IMR-90 (cell line): Measurements from ENCODE around the gene KIF6. TPM values are rescaled to one million over a fixed set of nuclear protein-coding genes. Genes with fewer than 3 reads are reported as not detected.

Experiments
- ATAC-seq: fragments of 200-7000 bp; cut with Tn5 transposase; 2 replicates; pipeline ENCODE4 v1.9.1; 2020; ENCODE audit warnings: low read depth, mild to moderate bottlenecking, moderate library complexity
- BruUV-seq: library from RNA; stranded (reverse); fragments of 400-500 nt; replicated peaks from 2 replicates; lab custom pipeline; 2021; lab: Mats Ljungman, UMichigan
- CTCF ChIA-PET: fragments of 300-600 bp; formaldehyde crosslinking; extraction: SDS; loops from one replicate; lab custom pipeline; 2021; ENCODE audit warnings: antibody characterized with exemption; lab: Yijun Ruan, JAX
- POLR2A ChIA-PET: fragments of 300-600 bp; sonication (Branson Sonifier 250); formaldehyde crosslinking; loops from one replicate; lab custom pipeline; 2022; ENCODE audit warnings: antibody characterized with exemption; ENCODE audit not compliant: unreplicated experiment; lab: Charles Lee
- DNase-seq: peaks from one replicate; pipeline ENCODE4 v3.0.0; 2013
- H2AFZ ChIP-seq: replicated peaks from 2 replicates; pipeline ENCODE3; 2013; ENCODE audit warnings: low read length, mild to moderate bottlenecking; ENCODE audit not compliant: poor library complexity
- H2AK5ac ChIP-seq: 2 replicates; pipeline ENCODE4 v1.6.1; 2013; ENCODE audit warnings: low read depth, low read length, inconsistent platforms
- H2AK9ac ChIP-seq: replicated peaks from 2 replicates; pipeline ENCODE3; 2013; ENCODE audit warnings: mild to moderate bottlenecking, low read depth, low read length, moderate library complexity; ENCODE audit not compliant: poor library complexity
- H2BK120ac ChIP-seq: 2 replicates; pipeline ENCODE4 v1.6.1; 2013; ENCODE audit warnings: low read depth, low read length, inconsistent platforms
- H2BK15ac ChIP-seq: 3 replicates; pipeline ENCODE4 v1.6.1; 2013; ENCODE audit warnings: low read depth, low read length, inconsistent platforms
- H2BK20ac ChIP-seq: 2 replicates; pipeline ENCODE4 v1.6.1; 2013; ENCODE audit warnings: low read depth, mild to moderate bottlenecking, inconsistent platforms, low read length, moderate library complexity
- H2BK5ac ChIP-seq: 2 replicates; pipeline ENCODE4 v1.6.1; 2013; ENCODE audit warnings: mild to moderate bottlenecking, low read depth, low read length, inconsistent platforms; ENCODE audit not compliant: poor library complexity, severe bottlenecking
- H3K14ac ChIP-seq: replicated peaks from 2 replicates; pipeline ENCODE4 v1.6.1; 2013; ENCODE audit warnings: low read depth, low read length, inconsistent platforms
- H3K18ac ChIP-seq: 2 replicates; pipeline ENCODE4 v1.6.1; 2013; ENCODE audit warnings: low read depth, low read length, control low read depth
- H3K23ac ChIP-seq: 2 replicates; pipeline ENCODE4 v1.6.1; 2013; ENCODE audit warnings: low read depth, low read length, inconsistent platforms
- H3K27ac ChIP-seq: 2 replicates; pipeline ENCODE4 v1.5.1; 2013; ENCODE audit warnings: mild to moderate bottlenecking, control low read depth, low read length; ENCODE audit not compliant: insufficient read depth
- H3K27me3 ChIP-seq: 2 replicates; pipeline ENCODE4 v1.6.1; 2013; ENCODE audit warnings: low read length; ENCODE audit not compliant: control insufficient read depth, insufficient read depth
- H3K36me3 ChIP-seq: 2 replicates; pipeline ENCODE4 v1.6.1; 2013; ENCODE audit warnings: low read length, mixed read lengths; ENCODE audit not compliant: control insufficient read depth, insufficient read depth
- H3K4ac ChIP-seq: 2 replicates; pipeline ENCODE4 v1.6.1; 2013; ENCODE audit warnings: low read depth, low read length, inconsistent platforms
- H3K4me1 ChIP-seq: 2 replicates; pipeline ENCODE4 v1.6.1; 2013; ENCODE audit warnings: low read length, mixed read lengths; ENCODE audit not compliant: control insufficient read depth, insufficient read depth
- H3K4me2 ChIP-seq: 2 replicates; pipeline ENCODE4 v1.6.1; 2013; ENCODE audit warnings: low read depth, mild to moderate bottlenecking, control low read depth, low read length, moderate library complexity
- H3K4me3 ChIP-seq: 2 replicates; pipeline ENCODE4 v1.5.1; 2013; ENCODE audit warnings: low read depth, mild to moderate bottlenecking, control low read depth, low read length, moderate library complexity; ENCODE audit not compliant: insufficient read depth
- H3K56ac ChIP-seq: 2 replicates; pipeline ENCODE4 v1.6.1; 2013; ENCODE audit warnings: low read length, inconsistent platforms; ENCODE audit not compliant: insufficient read depth; ENCODE audit errors: extremely low read depth
- H3K79me1 ChIP-seq, 2 experiments: 2 replicates each; pipeline ENCODE4 v1.6.1; 2013; ENCODE audit warnings: low read length in 2 of 2, inconsistent platforms in 1 of 2, low read depth in 1 of 2
- H3K9ac ChIP-seq: 2 replicates; pipeline ENCODE4 v1.6.1; 2013; ENCODE audit warnings: low read depth, low read length, control low read depth
- H3K9me1 ChIP-seq: 2 replicates; pipeline ENCODE4 v1.6.1; 2013; ENCODE audit warnings: low read length, inconsistent platforms; ENCODE audit not compliant: insufficient read depth
- H3K9me3 ChIP-seq: 2 replicates; pipeline ENCODE4 v1.6.1; 2013; ENCODE audit warnings: low read length; ENCODE audit not compliant: control insufficient read depth, insufficient read depth
- H4K20me1 ChIP-seq: 2 replicates; pipeline ENCODE4 v1.6.1; 2013; ENCODE audit warnings: low read length, inconsistent platforms; ENCODE audit not compliant: insufficient read depth
- H4K5ac ChIP-seq: 2 replicates; pipeline ENCODE4 v1.6.1; 2013; ENCODE audit warnings: mild to moderate bottlenecking, low read depth, low read length, control low read depth
- H4K8ac ChIP-seq, 2 experiments: 2 replicates each; pipeline ENCODE4 v1.6.1; 2013; ENCODE audit warnings: low read depth in 2 of 2, low read length in 2 of 2, control low read depth in 1 of 2, inconsistent platforms in 1 of 2
- H4K91ac ChIP-seq: 2 replicates; pipeline ENCODE4 v1.6.1; 2013; ENCODE audit warnings: low read depth, low read length, inconsistent platforms; ENCODE audit not compliant: insufficient read depth
- BHLHE40 ChIP-seq: fragments of 150-350 bp; IDR thresholded peaks from 2 replicates; pipeline ENCODE4 v1.6.1; 2016; ENCODE audit warnings: mild to moderate bottlenecking, low read depth, low read length
- CEBPB ChIP-seq: IDR thresholded peaks from 2 replicates; pipeline ENCODE4 v1.6.1; 2012; ENCODE audit warnings: low read depth, low read length, improper control_type of control experiment
- CHD1 ChIP-seq: IDR thresholded peaks from 2 replicates; pipeline ENCODE4 v1.6.1; 2012; ENCODE audit warnings: low read depth, low read length, improper control_type of control experiment
- FOS ChIP-seq: fragments of 150-350 bp; IDR thresholded peaks from 2 replicates; pipeline ENCODE4 v1.6.1; 2016; ENCODE audit warnings: low read depth, low read length
- MAFK ChIP-seq: IDR thresholded peaks from 2 replicates; pipeline ENCODE4 v1.6.1; 2012; ENCODE audit warnings: low read depth, low read length, improper control_type of control experiment
- MAZ ChIP-seq: IDR thresholded peaks from 2 replicates; pipeline ENCODE4 v1.6.1; 2012; ENCODE audit warnings: low read depth, mild to moderate bottlenecking, low read length, improper control_type of control experiment, moderate library complexity, borderline replicate concordance
- MXI1 ChIP-seq: IDR thresholded peaks from 2 replicates; pipeline ENCODE4 v1.6.1; 2012; ENCODE audit warnings: low read depth, mild to moderate bottlenecking, low read length, moderate library complexity, borderline replicate concordance
- NFE2L2 ChIP-seq: fragments of 150-350 bp; IDR thresholded peaks from 2 replicates; pipeline ENCODE4 v1.6.1; 2016; ENCODE audit warnings: low read depth, mild to moderate bottlenecking, low read length
- POLR2A ChIP-seq: IDR thresholded peaks from 2 replicates; pipeline ENCODE4 v1.6.1; 2012; ENCODE audit warnings: mild to moderate bottlenecking, low read depth, low read length
- RAD21 ChIP-seq: IDR thresholded peaks from 2 replicates; pipeline ENCODE4 v1.6.1; 2012; ENCODE audit warnings: low read length, improper control_type of control experiment
- RCOR1 ChIP-seq: IDR thresholded peaks from 2 replicates; pipeline ENCODE4 v1.6.1; 2012; ENCODE audit warnings: mild to moderate bottlenecking, low read length, improper control_type of control experiment; ENCODE audit not compliant: insufficient replicate concordance
- RFX5 ChIP-seq: IDR thresholded peaks from 2 replicates; pipeline ENCODE4 v1.8.0; 2012; ENCODE audit warnings: low read depth, mild to moderate bottlenecking, low read length, moderate library complexity
- SMC3 ChIP-seq: fragments of 150-350 bp; IDR thresholded peaks from 2 replicates; pipeline ENCODE4 v1.6.1; 2016; ENCODE audit warnings: low read depth, mild to moderate bottlenecking, antibody characterized with exemption, low read length, moderate library complexity
- WGBS, 2 experiments: methylation state at CpG; one replicate each; pipeline versions ENCODE4 v1.1.5 to v1.1.7; 2013; ENCODE audit warnings: missing lambda C conversion rate in 2 of 2; ENCODE audit not compliant: insufficient read length in 1 of 2; ENCODE audit errors: extremely low coverage in 2 of 2; 5-methylcytosine and 5-hydroxymethylcytosine counted together
- dilution Hi-C: fragments of 300-500 bp; cut with HindIII; formaldehyde crosslinking; loops from one replicate; pipeline ENCODE4 v1.14.3; 2018; ENCODE audit warnings: low sequenced_read_pairs; ENCODE audit not compliant: unreplicated experiment
- in situ Hi-C: fragments of 300-500 bp; cut with MboI; formaldehyde crosslinking; loops from 3 replicates; pipeline ENCODE4 v1.14.3; 2019; ENCODE audit warnings: low sequenced_read_pairs, inconsistent platforms, mixed read lengths
- intact Hi-C: fragments of 100-400 bp; cut with micrococcal nuclease; formaldehyde crosslinking; loops from 2 replicates; pipeline ENCODE4 v1.10.0; 2022
- polyA plus RNA-seq, 3 experiments: library from polyadenylated mRNA; depleted of rRNA; stranded (reverse); fragments of >200 nt; gene quantifications; 2 replicates each; pipeline ENCODE4 v1.2.3, GENCODE V29; 2012; ENCODE audit warnings: low replicate concordance in 1 of 3
- total RNA-seq: library from RNA; depleted of rRNA; stranded (reverse); fragments of >200 nt; gene quantifications from 2 replicates; pipeline ENCODE4 v1.2.3, GENCODE V29; 2012
- TF ChIP-seq, protein P1 (sequence below): conservative IDR thresholded peaks from 2 replicates; pipeline ENCODE4 v1.5.1; 2012; ENCODE audit warnings: mild to moderate bottlenecking, low read depth, low read length, improper control_type of control experiment
- TF ChIP-seq, protein P2 (sequence below): fragments of 150-350 bp; IDR thresholded peaks from 2 replicates; pipeline ENCODE4 v1.6.1; 2017; ENCODE audit warnings: mild to moderate bottlenecking, antibody characterized with exemption, low read length, low read depth
- TF ChIP-seq, protein P3 (sequence below): fragments of 150-350 bp; IDR thresholded peaks from 2 replicates; pipeline ENCODE4 v1.6.1; 2016; ENCODE audit warnings: low read depth, mild to moderate bottlenecking, low read length, moderate library complexity, borderline replicate concordance

KIF6 gene
- total and polyA plus RNA-seq, 2 of the 4 experiments (the other 2 are of a cell fraction) = under 0.01 to 0.10 TPM

DNA sequence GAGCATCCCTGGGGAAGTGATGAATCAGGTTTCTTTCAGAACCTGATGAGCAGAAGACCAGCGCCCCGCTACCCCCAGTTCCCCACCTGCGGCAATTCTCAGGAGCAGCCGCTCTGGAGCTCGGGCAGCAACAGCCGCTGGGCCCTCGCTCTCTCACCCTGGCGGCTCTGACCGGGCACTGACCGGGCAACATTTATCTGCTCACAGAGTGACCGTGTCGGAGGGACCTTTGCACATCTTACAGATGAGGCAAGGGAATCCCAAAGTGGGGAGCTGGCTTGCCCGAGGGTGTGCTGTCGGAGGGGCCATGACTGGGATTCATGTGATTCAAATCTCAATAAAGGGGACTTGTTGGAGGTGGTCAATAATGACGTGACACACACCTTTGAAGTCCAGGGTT lies 376.5 kb downstream of the KIF6 start:
- H2BK15ac ChIP-seq = no peak overlapping the region
- H3K27ac ChIP-seq = no peak overlapping the region
- no peaks in the 10 kb centered on the region for H3K9me3 ChIP-seq
- no peak overlapping the region for H2AFZ ChIP-seq
- H3K9ac ChIP-seq = no peak overlapping the region
- no peak overlapping the region for H2BK20ac ChIP-seq
- ATAC-seq (no peak), DNase-seq (no peak)
- H3K9me1 ChIP-seq = no peaks in the 10 kb centered on the region
- H3K36me3 ChIP-seq = no peaks in the 10 kb centered on the region
- dilution Hi-C loops = no loop called here
- H3K4me2 ChIP-seq = no peak overlapping the region
- WGBS, 2 experiments = 90% methylated on average over 2 of the region's 15 CpGs; no CpG with 5 or more reads in 1 of the 2 experiments
- no peaks in the 10 kb centered on the region; the same call in 1 of the 2 replicates for H3K27me3 ChIP-seq
- no peak overlapping the region for H2AK9ac ChIP-seq
- no peak overlapping the region for H3K4me3 ChIP-seq
- no peaks in the 10 kb centered on the region for H4K20me1 ChIP-seq
- ChIA-PET POLR2A (no interaction called here), CTCF (no interaction called here)
- no peak overlapping the region for H2BK5ac ChIP-seq
- H3K79me1 ChIP-seq = no peaks in the 10 kb centered on the region
- TF ChIP-seq MAFK (no peak), CEBPB (no peak), MAZ (no peak), BHLHE40 (no peak), RFX5 (no peak), POLR2A (no peak), RAD21 (no peak), FOS (no peak), RCOR1 (no peak), CHD1 (no peak), MXI1 (no peak), SMC3 (no peak), NFE2L2 (no peak)
- TF ChIP-seq, protein P1, sequence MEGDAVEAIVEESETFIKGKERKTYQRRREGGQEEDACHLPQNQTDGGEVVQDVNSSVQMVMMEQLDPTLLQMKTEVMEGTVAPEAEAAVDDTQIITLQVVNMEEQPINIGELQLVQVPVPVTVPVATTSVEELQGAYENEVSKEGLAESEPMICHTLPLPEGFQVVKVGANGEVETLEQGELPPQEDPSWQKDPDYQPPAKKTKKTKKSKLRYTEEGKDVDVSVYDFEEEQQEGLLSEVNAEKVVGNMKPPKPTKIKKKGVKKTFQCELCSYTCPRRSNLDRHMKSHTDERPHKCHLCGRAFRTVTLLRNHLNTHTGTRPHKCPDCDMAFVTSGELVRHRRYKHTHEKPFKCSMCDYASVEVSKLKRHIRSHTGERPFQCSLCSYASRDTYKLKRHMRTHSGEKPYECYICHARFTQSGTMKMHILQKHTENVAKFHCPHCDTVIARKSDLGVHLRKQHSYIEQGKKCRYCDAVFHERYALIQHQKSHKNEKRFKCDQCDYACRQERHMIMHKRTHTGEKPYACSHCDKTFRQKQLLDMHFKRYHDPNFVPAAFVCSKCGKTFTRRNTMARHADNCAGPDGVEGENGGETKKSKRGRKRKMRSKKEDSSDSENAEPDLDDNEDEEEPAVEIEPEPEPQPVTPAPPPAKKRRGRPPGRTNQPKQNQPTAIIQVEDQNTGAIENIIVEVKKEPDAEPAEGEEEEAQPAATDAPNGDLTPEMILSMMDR = no peak
- TF ChIP-seq, protein P2, sequence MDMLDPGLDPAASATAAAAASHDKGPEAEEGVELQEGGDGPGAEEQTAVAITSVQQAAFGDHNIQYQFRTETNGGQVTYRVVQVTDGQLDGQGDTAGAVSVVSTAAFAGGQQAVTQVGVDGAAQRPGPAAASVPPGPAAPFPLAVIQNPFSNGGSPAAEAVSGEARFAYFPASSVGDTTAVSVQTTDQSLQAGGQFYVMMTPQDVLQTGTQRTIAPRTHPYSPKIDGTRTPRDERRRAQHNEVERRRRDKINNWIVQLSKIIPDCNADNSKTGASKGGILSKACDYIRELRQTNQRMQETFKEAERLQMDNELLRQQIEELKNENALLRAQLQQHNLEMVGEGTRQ = no peak
- TF ChIP-seq, protein P3, sequence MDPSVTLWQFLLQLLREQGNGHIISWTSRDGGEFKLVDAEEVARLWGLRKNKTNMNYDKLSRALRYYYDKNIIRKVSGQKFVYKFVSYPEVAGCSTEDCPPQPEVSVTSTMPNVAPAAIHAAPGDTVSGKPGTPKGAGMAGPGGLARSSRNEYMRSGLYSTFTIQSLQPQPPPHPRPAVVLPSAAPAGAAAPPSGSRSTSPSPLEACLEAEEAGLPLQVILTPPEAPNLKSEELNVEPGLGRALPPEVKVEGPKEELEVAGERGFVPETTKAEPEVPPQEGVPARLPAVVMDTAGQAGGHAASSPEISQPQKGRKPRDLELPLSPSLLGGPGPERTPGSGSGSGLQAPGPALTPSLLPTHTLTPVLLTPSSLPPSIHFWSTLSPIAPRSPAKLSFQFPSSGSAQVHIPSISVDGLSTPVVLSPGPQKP = no peak
- H2AK5ac ChIP-seq = no peak overlapping the region
- H3K14ac ChIP-seq = no peak overlapping the region
- H4K5ac ChIP-seq = no peak overlapping the region
- intact Hi-C loops = loop anchor here (10.0 kb wide), 2 partner anchors 1676 to 1716 kb away; no protein-coding TSS in a partner anchor
- in situ Hi-C loops = loop anchor here (10.0 kb wide), 1 partner anchor 966 kb away; no protein-coding TSS in a partner anchor
- H4K91ac ChIP-seq = no peak overlapping the region
- H3K4ac ChIP-seq = no peak overlapping the region
- H4K8ac ChIP-seq = no peak overlapping the region
- no peak overlapping the region for H3K18ac ChIP-seq
- H2BK120ac ChIP-seq = no peak overlapping the region
- BruUV-seq = no TSS peak
- no peak overlapping the region for H3K56ac ChIP-seq
- H3K4me1 ChIP-seq = no peaks in the 10 kb centered on the region
- no peak overlapping the region for H3K23ac ChIP-seq
